Measurements from ENCODE around the gene FPR1. TPM values are rescaled to one million over a fixed set of nuclear protein-coding genes. Genes with fewer than 3 reads are reported as not detected.

Gene FPR1
- total RNA-seq, 1 experiment from 2014 or later = 6.2 TPM

- H3K36me3 Mint-ChIP-seq (ENCODE audit: insufficient read depth, unreplicated experiment) = peaks cover 71% of the 10 kb centered on the region
- ChIA-PET POLR2A (interaction anchor here (0.7 to 1.0 kb wide), 3 partner anchors 8 to 30 kb away, joined by 3 read pairs; no protein-coding TSS in a partner anchor), CTCF (interaction anchor here (1.2 kb wide), 1 partner anchor 79 kb away, joined by 4 read pairs; no protein-coding TSS in a partner anchor)
- BruUV-seq (replicated peaks) = no TSS peak
- H3K27ac Mint-ChIP-seq (ENCODE audit: low read depth, unreplicated experiment) = no peak overlapping the region
- no peaks in the 10 kb centered on the region for H3K9me3 Mint-ChIP-seq (ENCODE audit: unreplicated experiment)
- peaks cover 34% of the 10 kb centered on the region for H3K4me1 Mint-ChIP-seq (ENCODE audit: insufficient read depth, unreplicated experiment)
- H3K27me3 Mint-ChIP-seq (ENCODE audit: insufficient read depth, unreplicated experiment) = no peaks in the 10 kb centered on the region
- no peak for TF ChIP-seq CTCF (IDR thresholded peaks at IDR 0.05; ENCODE audit: unreplicated experiment)
- intact Hi-C loops (cut with micrococcal nuclease) = no loop called here
- DNase-seq (ENCODE audit: unreplicated experiment) = no peak
- no peak overlapping the region for H3K4me3 Mint-ChIP-seq (ENCODE audit: unreplicated experiment)
Measured at GRCh38 chr19:51699170-51699569, 52.5 kb downstream of the FPR1 start.

- H3K9me3 Mint-ChIP-seq (ENCODE audit: unreplicated experiment) = no peaks in the 10 kb centered on the region
- CTCF ChIA-PET = interaction anchor here (1.2 kb wide), 1 partner anchor 80 kb away, joined by 4 read pairs; no protein-coding TSS in a partner anchor
- no peak for TF ChIP-seq CTCF (IDR thresholded peaks at IDR 0.05; ENCODE audit: unreplicated experiment)
- no peak for DNase-seq (ENCODE audit: unreplicated experiment)
- H3K27me3 Mint-ChIP-seq (ENCODE audit: insufficient read depth, unreplicated experiment) = no peaks in the 10 kb centered on the region
- H3K27ac Mint-ChIP-seq (ENCODE audit: low read depth, unreplicated experiment) = no peak overlapping the region
- H3K4me1 Mint-ChIP-seq (ENCODE audit: insufficient read depth, unreplicated experiment) = peaks cover 30% of the 10 kb centered on the region
- POLR2A ChIA-PET = interaction anchor here (0.8 to 1.0 kb wide), 2 partner anchors 10 to 101 kb away, joined by 3 read pairs; no protein-coding TSS in a partner anchor
- BruUV-seq (replicated peaks) = no TSS peak
- no peak overlapping the region for H3K4me3 Mint-ChIP-seq (ENCODE audit: unreplicated experiment)
- intact Hi-C loops (cut with micrococcal nuclease) = no loop called here
- peaks cover 65% of the 10 kb centered on the region for H3K36me3 Mint-ChIP-seq (ENCODE audit: insufficient read depth, unreplicated experiment)
Measured at GRCh38 chr19:51698296-51698695, 53.4 kb downstream of the FPR1 start.

- ChIA-PET POLR2A (interaction anchor here (1.1 kb wide), 1 partner anchor 8 kb away, joined by 3 read pairs; no protein-coding TSS in a partner anchor), CTCF (no interaction called here)
- H3K4me3 Mint-ChIP-seq (ENCODE audit: unreplicated experiment) = no peak overlapping the region
- H3K27me3 Mint-ChIP-seq (ENCODE audit: insufficient read depth, unreplicated experiment) = no peaks in the 10 kb centered on the region
- no peak for DNase-seq (ENCODE audit: unreplicated experiment)
- no TSS peak for BruUV-seq (replicated peaks)
- intact Hi-C loops (cut with micrococcal nuclease) = no loop called here
- no peaks in the 10 kb centered on the region for H3K9me3 Mint-ChIP-seq (ENCODE audit: unreplicated experiment)
- peaks cover 61% of the 10 kb centered on the region for H3K36me3 Mint-ChIP-seq (ENCODE audit: insufficient read depth, unreplicated experiment)
- no peak for TF ChIP-seq CTCF (IDR thresholded peaks at IDR 0.05; ENCODE audit: unreplicated experiment)
- no peak overlapping the region for H3K27ac Mint-ChIP-seq (ENCODE audit: low read depth, unreplicated experiment)
- H3K4me1 Mint-ChIP-seq (ENCODE audit: insufficient read depth, unreplicated experiment) = peaks cover 27% of the 10 kb centered on the region
Measured at GRCh38 chr19:51697169-51697776, 54.4 kb downstream of the FPR1 start.

- intact Hi-C loops (cut with micrococcal nuclease) = no loop called here
- Mint-ChIP-seq H3K36me3 (ENCODE audit: insufficient read depth, unreplicated experiment) (peaks cover 60% of the 10 kb centered on the region), H3K27me3 (ENCODE audit: insufficient read depth, unreplicated experiment) (no peaks in the 10 kb centered on the region), H3K9me3 (ENCODE audit: unreplicated experiment) (no peaks in the 10 kb centered on the region), H3K27ac (ENCODE audit: low read depth, unreplicated experiment) (no peak overlapping the region), H3K4me1 (ENCODE audit: insufficient read depth, unreplicated experiment) (peaks cover 26% of the 10 kb centered on the region), H3K4me3 (ENCODE audit: unreplicated experiment) (no peak overlapping the region)
- POLR2A ChIA-PET = interaction anchor here (1.1 to 2.3 kb wide), 2 partner anchors 8 kb away, joined by 3 to 12 read pairs; no protein-coding TSS in a partner anchor
- TF ChIP-seq CTCF (IDR thresholded peaks at IDR 0.05; ENCODE audit: unreplicated experiment) = no peak
- DNase-seq (ENCODE audit: unreplicated experiment) = no peak
- BruUV-seq (replicated peaks) = no TSS peak
- CTCF ChIA-PET = interaction anchor here (0.5 kb wide), 1 partner anchor 38 kb away, joined by 3 read pairs; no protein-coding TSS in a partner anchor
Measured at GRCh38 chr19:51696606-51697005, 55.1 kb downstream of the FPR1 start.

Other genes with a start within 250 kb of the FPR1 start
- not detected in 2 replicates for gene SIGLEC6, start 220.2 kb downstream of the FPR1 start, total RNA-seq (2022)
- 6.9 and 9.3 TPM in 2 replicates for gene ZNF175, start 180.6 kb downstream of the FPR1 start, total RNA-seq (2022)
- not detected in 2 replicates for gene SIGLEC5, start 121.5 kb downstream of the FPR1 start, total RNA-seq (2022)
- gene SIGLEC14, start 105.1 kb downstream of the FPR1 start, total RNA-seq (2022) = not detected in 2 replicates
- gene SPACA6, start 58.5 kb downstream of the FPR1 start, total RNA-seq (2022) = 13.1 and 18.1 TPM in 2 replicates
- 0.34 and 0.42 TPM in 2 replicates for gene HAS1, start 27.9 kb downstream of the FPR1 start, total RNA-seq (2022)
- gene FPR2, start 9.3 kb upstream of the FPR1 start, total RNA-seq (2022) = not detected in 2 replicates
- gene FPR3, start 43.3 kb upstream of the FPR1 start, total RNA-seq (2022) = not detected in 2 replicates
- gene ZNF577, start 136.1 kb upstream of the FPR1 start, total RNA-seq (2022) = 6.3 and 8.4 TPM in 2 replicates
- 9.5 and 14.5 TPM in 2 replicates for gene ZNF649, start 153.1 kb upstream of the FPR1 start, total RNA-seq (2022)
- gene ZNF613, start 175.6 kb upstream of the FPR1 start, total RNA-seq (2022) = 4.9 and 7.7 TPM in 2 replicates
- gene ZNF350, start 235.0 kb upstream of the FPR1 start, total RNA-seq (2022) = 7.0 and 8.9 TPM in 2 replicates

All from MCF 10A (cell line).